Neutrophil (primary cell): ENCODE measurements around the gene KRTAP10-3.

Experiments
- H3K27ac ChIP-seq: fragments of 200-600 bp; sonication (generic); 2 replicates; pipeline ENCODE4 v1.5.1; 2016; ENCODE audit warnings: mild to moderate bottlenecking, moderate library complexity
- H3K27me3 ChIP-seq: fragments of 200-600 bp; sonication (generic); 2 replicates; pipeline ENCODE4 v1.6.0; 2016; ENCODE audit warnings: mild to moderate bottlenecking
- H3K36me3 ChIP-seq: fragments of 200-600 bp; sonication (generic); 2 replicates; pipeline ENCODE4 v1.5.1; 2017
- H3K4me1 ChIP-seq, 2 experiments: fragments of 200-600 bp in 1 of 2; sonication (generic) in 1 of 2; 1 replicate in 1 of 2; 2 replicates in 1 of 2; pipeline versions ENCODE4 v1.5.1 to v1.6.1; 2013 to 2016; ENCODE audit warnings: low read depth in 1 of 2, low read length in 1 of 2, mild to moderate bottlenecking in 1 of 2, moderate library complexity in 1 of 2; ENCODE audit not compliant: control insufficient read depth in 1 of 2, insufficient read depth in 1 of 2
- H3K4me3 ChIP-seq, 2 experiments: fragments of 200-600 bp in 1 of 2; sonication (generic) in 1 of 2; 1 replicate in 1 of 2; 2 replicates in 1 of 2; pipeline ENCODE4 v1.5.1; 2013 to 2016; ENCODE audit warnings: low read depth in 1 of 2, low read length in 1 of 2, mild to moderate bottlenecking in 1 of 2, moderate library complexity in 1 of 2
- H3K9me3 ChIP-seq: fragments of 200-600 bp; sonication (generic); 2 replicates; pipeline ENCODE4 v1.5.1; 2016
- CTCF ChIP-seq: fragments of 200-600 bp; sonication (generic); IDR thresholded peaks from 2 replicates; pipeline ENCODE4 v1.5.1; 2016; ENCODE audit warnings: antibody characterized with exemption

KRTAP10-3 gene

DNA sequence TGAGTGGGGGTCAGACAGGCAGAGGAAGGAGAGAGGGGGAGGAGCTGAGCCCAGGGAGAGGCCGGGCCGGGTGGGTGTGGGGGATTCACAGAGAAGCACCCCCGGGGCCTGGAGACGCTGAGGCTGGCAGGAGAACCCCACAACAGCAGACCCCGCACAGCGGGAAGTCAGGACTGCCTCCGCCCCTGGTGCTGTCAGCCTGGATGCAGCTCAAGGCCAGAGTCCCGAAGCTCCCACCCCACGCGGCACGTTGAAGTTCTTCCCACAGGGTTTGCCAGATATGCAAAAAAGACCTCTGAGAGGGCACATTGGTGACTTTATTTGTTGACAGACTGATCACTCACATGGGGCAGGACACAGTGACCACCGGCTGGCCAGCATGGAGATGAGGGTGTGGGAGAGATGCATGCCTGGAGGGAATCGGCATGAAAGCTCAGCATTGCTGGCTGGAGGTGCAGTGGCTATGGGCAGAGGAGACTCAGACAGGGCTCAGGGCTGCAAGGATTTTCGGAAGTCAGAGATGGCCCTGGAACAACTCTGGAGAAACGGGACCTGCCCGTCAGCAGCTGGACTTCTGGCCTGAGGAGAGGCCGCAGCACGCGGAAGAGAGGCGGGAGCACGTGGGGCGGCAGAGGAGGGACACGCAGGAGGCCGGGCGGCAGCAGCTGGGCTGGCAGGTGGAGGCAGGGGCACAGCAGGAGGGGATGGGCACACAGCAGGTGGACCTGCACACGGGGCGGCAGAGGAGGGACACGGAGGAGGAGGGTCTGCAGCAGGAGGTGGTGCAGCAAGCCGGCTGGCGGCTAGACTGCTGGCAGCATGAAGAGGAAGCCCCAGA, 885 bp downstream of the KRTAP10-3 start:
- no peak overlapping the region for H3K4me3 ChIP-seq

DNA sequence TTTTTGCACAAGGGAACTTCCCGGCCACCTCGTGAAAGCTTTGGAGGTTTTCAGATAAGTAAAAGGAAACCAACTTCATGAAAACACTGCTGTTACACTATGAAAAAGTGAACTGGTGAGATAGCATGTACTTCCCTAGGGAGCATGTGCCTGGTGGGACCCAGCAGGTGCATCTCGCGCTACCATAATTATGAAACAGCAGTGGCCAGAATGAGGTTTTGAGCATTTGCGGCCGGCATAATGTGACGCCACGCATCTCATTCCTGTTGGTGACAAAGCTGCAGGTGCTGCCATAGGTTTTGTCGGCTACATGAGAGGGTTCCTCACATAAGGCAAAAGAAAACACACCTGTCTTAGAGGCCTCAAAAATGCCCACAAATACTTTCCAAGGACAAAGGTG, 1.7 kb downstream of the KRTAP10-3 start:
- H3K9me3 ChIP-seq = no peaks in the 10 kb centered on the region
- no peak overlapping the region for H3K4me3 ChIP-seq
- no peaks in the 10 kb centered on the region for H3K36me3 ChIP-seq
- TF ChIP-seq CTCF = no peak
- H3K4me1 ChIP-seq = no peaks in the 10 kb centered on the region
- peaks cover 41% of the 10 kb centered on the region for H3K27me3 ChIP-seq
- H3K27ac ChIP-seq = no peak overlapping the region

More for the DNA sequence above, 885 bp downstream of the KRTAP10-3 start:
- peaks cover 41% of the 10 kb centered on the region for H3K27me3 ChIP-seq
- H3K9me3 ChIP-seq = no peaks in the 10 kb centered on the region
- H3K27ac ChIP-seq = no peak overlapping the region
- no peaks in the 10 kb centered on the region for H3K4me1 ChIP-seq
- no peak for TF ChIP-seq CTCF
- no peaks in the 10 kb centered on the region for H3K36me3 ChIP-seq

DNA sequence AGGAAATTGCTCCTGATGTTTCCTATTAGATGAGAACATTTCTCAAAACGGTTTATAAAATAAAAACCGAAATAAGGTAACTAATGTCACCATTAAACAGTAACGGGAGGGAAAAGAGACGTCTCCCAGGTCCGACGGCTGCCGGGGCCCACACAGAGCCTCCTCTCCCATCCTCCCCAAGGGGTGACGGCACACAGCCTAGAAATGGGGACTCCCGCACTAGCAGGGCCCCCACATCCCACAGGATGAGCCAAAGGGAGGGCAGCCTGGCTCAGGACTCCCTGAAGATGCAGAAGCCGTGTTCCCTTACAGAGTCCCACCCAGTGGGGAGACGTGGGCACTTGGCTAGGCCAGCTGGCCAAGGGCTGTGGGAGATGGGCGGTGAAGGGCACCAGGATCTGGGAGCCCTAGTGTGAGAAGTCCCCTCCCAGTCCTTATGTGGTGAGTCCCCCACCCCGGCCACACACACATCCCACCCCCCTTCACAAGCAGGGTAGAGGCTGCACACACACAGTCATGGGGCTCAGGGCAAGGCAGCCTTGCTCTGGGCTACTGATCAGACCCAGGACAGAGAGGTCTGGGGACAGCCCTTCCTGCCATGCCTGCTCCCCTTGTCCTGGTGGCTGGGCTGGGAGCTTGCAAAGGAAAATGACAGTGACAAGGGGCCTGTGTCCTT, 3.3 kb downstream of the KRTAP10-3 start:
- H3K4me3 ChIP-seq = no peak overlapping the region
- peaks cover 41% of the 10 kb centered on the region for H3K27me3 ChIP-seq
- H3K36me3 ChIP-seq = no peaks in the 10 kb centered on the region
- no peak overlapping the region for H3K27ac ChIP-seq
- H3K4me1 ChIP-seq = peaks cover 0 to 4% of the 10 kb centered on the region in 2 experiments
- TF ChIP-seq CTCF = no peak
- no peaks in the 10 kb centered on the region for H3K9me3 ChIP-seq

- Histone ChIP-seq H3K27ac (no peak overlapping the region), H3K9me3 (no peaks in the 10 kb centered on the region), H3K27me3 (peaks cover 28% of the 10 kb centered on the region), H3K4me1 (peaks cover 21 to 27% of the 10 kb centered on the region in 2 experiments), H3K36me3 (no peaks in the 10 kb centered on the region), H3K4me3 (no peak overlapping the region)
- no peak for TF ChIP-seq CTCF
Observed at GRCh38 chr21:44552681-44553080, 5.9 kb downstream of the KRTAP10-3 start.

DNA sequence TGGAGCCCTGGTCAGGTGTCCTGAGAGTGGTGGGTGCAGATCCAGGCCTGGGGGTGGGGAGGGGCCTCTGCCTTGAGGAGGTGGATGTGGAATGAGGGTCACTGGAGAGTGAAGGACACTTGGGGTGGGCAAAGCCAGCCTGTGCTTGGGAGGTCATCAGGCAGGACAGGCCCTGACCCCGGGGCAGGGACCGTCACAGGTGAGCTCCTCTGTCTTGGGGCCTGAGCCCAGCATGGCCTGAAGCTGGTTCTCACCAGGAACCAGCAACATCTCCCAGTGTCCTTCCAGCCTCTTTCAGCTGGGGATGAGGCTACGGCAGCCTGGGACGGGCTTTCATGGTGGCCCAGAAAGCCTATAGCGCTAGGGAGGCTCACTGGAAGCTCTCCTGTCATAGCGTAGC, 6.5 kb downstream of the KRTAP10-3 start:
- H3K4me1 ChIP-seq = peaks cover 26 to 32% of the 10 kb centered on the region in 2 experiments
- H3K9me3 ChIP-seq = no peaks in the 10 kb centered on the region
- no peak overlapping the region for H3K27ac ChIP-seq
- H3K27me3 ChIP-seq = peaks cover 22% of the 10 kb centered on the region
- H3K4me3 ChIP-seq = no peak overlapping the region
- no peak for TF ChIP-seq CTCF
- H3K36me3 ChIP-seq = no peaks in the 10 kb centered on the region
